Astrocyte of the spinal cord (primary cell): ENCODE data around the gene UNCX.

Source experiments
- DNase-seq: peaks from one replicate; pipeline ENCODE4 v3.0.0; 2011; ENCODE audit warnings: low read depth, low spot score
- H3K4me3 ChIP-seq: 2 replicates; pipeline ENCODE4 v1.5.1; 2011; ENCODE audit warnings: low read depth, mild to moderate bottlenecking, low read length, moderate library complexity
- CTCF ChIP-seq: IDR thresholded peaks from 2 replicates; pipeline ENCODE4 v1.5.1; 2012; ENCODE audit warnings: low read depth, mild to moderate bottlenecking, low read length, inconsistent platforms
- in situ Hi-C: cut with HindIII; loops from 2 replicates; pipeline ENCODE4 v1.10.0; 2017; ENCODE audit warnings: low sequenced_read_pairs

Gene UNCX

GRCh38 chr7:1241603-1242255 lies 9.1 kb downstream of the UNCX start:
- no peak for TF ChIP-seq CTCF
- in situ Hi-C loops: no loop called here

GRCh38 chr7:1242256-1242605 lies 9.6 kb downstream of the UNCX start:
- in situ Hi-C loops: no loop called here
- H3K4me3 ChIP-seq: no peak overlapping the region
- no peak for DNase-seq
- no peak for TF ChIP-seq CTCF

More at GRCh38 chr7:1241603-1242255, 9.1 kb downstream of the UNCX start:
- no peak overlapping the region for H3K4me3 ChIP-seq
- DNase-seq: no peak

GRCh38 chr7:1242606-1243289 lies 10.1 kb downstream of the UNCX start:
- in situ Hi-C loops: no loop called here
- TF ChIP-seq CTCF: no peak
- no peak for DNase-seq
- H3K4me3 ChIP-seq: no peak overlapping the region

GRCh38 chr7:1243290-1243963 lies 10.8 kb downstream of the UNCX start:
- in situ Hi-C loops: no loop called here
- H3K4me3 ChIP-seq: no peak overlapping the region
- TF ChIP-seq CTCF: no peak
- DNase-seq: no peak

GRCh38 chr7:1243964-1244416 lies 11.3 kb downstream of the UNCX start:
- DNase-seq: no peak
- no peak for TF ChIP-seq CTCF
- H3K4me3 ChIP-seq: no peak overlapping the region
- in situ Hi-C loops: no loop called here

- H3K4me3 ChIP-seq: no peak overlapping the region
- no peak for DNase-seq
- in situ Hi-C loops: no loop called here
- no peak for TF ChIP-seq CTCF
Observed at GRCh38 chr7:1244700-1245523, 12.2 kb downstream of the UNCX start.
